DND-41 (cell line): Measurements from ENCODE around the gene DBNL.

Experiments used
- ATAC-seq: fragments of 200-7000 bp; cut with Tn5 transposase; 3 replicates; pipeline ENCODE4 v1.9.1; 2021; ENCODE audit warnings: low read depth; ENCODE audit not compliant: insufficient read depth
- DNase-seq: peaks from one replicate; pipeline ENCODE4 v3.0.0-alpha.2; 2020
- H2AFZ ChIP-seq: 2 replicates; pipeline ENCODE4 v1.6.0; 2012; ENCODE audit warnings: low read depth, low read length
- H3K27ac ChIP-seq: 2 replicates; pipeline ENCODE4 v1.5.1; 2012; ENCODE audit warnings: low read length, inconsistent platforms
- H3K27me3 ChIP-seq: fragments of 200-600 bp; sonication (generic); 2 replicates; pipeline ENCODE4 v1.6.0; 2012; ENCODE audit warnings: low read length, mild to moderate bottlenecking, inconsistent platforms; ENCODE audit not compliant: insufficient read depth, poor library complexity
- H3K36me3 ChIP-seq: 2 replicates; pipeline ENCODE4 v1.5.1; 2012; ENCODE audit warnings: low read length, inconsistent platforms; ENCODE audit not compliant: insufficient read depth
- H3K4me1 ChIP-seq: 2 replicates; pipeline ENCODE4 v1.5.1; 2012; ENCODE audit warnings: mild to moderate bottlenecking, low read length; ENCODE audit not compliant: insufficient read depth
- H3K4me2 ChIP-seq: 2 replicates; pipeline ENCODE4 v1.6.0; 2012; ENCODE audit warnings: mild to moderate bottlenecking, moderate library complexity, low read length, inconsistent platforms; ENCODE audit not compliant: insufficient read depth
- H3K4me3 ChIP-seq, 2 experiments: fragments of 200-600 bp in 1 of 2; shearing (Covaris generic) in 1 of 2; 2 replicates each; pipeline ENCODE4 v1.5.1; 2012 to 2016; ENCODE audit warnings: inconsistent platforms in 2 of 2, low read length in 2 of 2, mild to moderate bottlenecking in 2 of 2, low read depth in 1 of 2, moderate library complexity in 1 of 2
- H3K79me2 ChIP-seq: 2 replicates; pipeline ENCODE4 v1.6.0; 2012; ENCODE audit warnings: low read length, inconsistent platforms; ENCODE audit not compliant: insufficient read depth
- H3K9ac ChIP-seq: 2 replicates; pipeline ENCODE4 v1.6.0; 2012; ENCODE audit warnings: low read depth, mild to moderate bottlenecking, inconsistent platforms, low read length, moderate library complexity
- H3K9me3 ChIP-seq: 2 replicates; pipeline ENCODE4 v1.5.1; 2012; ENCODE audit warnings: low read length, moderate library complexity, mild to moderate bottlenecking, inconsistent platforms; ENCODE audit not compliant: insufficient read depth, severe bottlenecking
- H4K20me1 ChIP-seq: 2 replicates; pipeline ENCODE4 v1.6.0; 2012; ENCODE audit warnings: low read length; ENCODE audit not compliant: insufficient read depth
- CTCF ChIP-seq: IDR thresholded peaks from 2 replicates; pipeline ENCODE4 v1.5.1; 2012; ENCODE audit warnings: borderline replicate concordance, low read length, moderate library complexity, mild to moderate bottlenecking; ENCODE audit not compliant: poor library complexity, severe bottlenecking; ENCODE audit errors: extremely low read depth
- EZH2 ChIP-seq: IDR thresholded peaks from 3 replicates; pipeline ENCODE4 v1.6.1; 2012; ENCODE audit warnings: borderline replicate concordance, low read depth, mild to moderate bottlenecking, moderate library complexity, low read length, inconsistent platforms; ENCODE audit not compliant: severe bottlenecking

DBNL gene

GRCh38 chr7:44076101-44076895 is 31.8 kb downstream of the DBNL start:
- Histone ChIP-seq H3K4me1 (peaks cover 39% of the 10 kb centered on the region), H3K4me3 (no peak overlapping the region), H2AFZ (no peak overlapping the region), H3K27me3 (no peaks in the 10 kb centered on the region), H3K27ac (peak overlapping the region; percentile 18), H3K9ac (no peak overlapping the region), H3K4me2 (no peak overlapping the region), H3K79me2 (peaks cover 24% of the 10 kb centered on the region), H3K9me3 (no peaks in the 10 kb centered on the region), H3K36me3 (peaks cover 92% of the 10 kb centered on the region), H4K20me1 (peaks cover 14% of the 10 kb centered on the region; the same call in 1 of the 2 replicates)
- no peak for ATAC-seq
- TF ChIP-seq EZH2 (no peak), CTCF (no peak)
- no peak for DNase-seq

- H3K4me1 ChIP-seq: peaks cover 42% of the 10 kb centered on the region
- H3K4me2 ChIP-seq: no peak overlapping the region
- H2AFZ ChIP-seq: no peak overlapping the region
- H3K27me3 ChIP-seq: no peaks in the 10 kb centered on the region
- no peak for ATAC-seq
- peaks cover 14% of the 10 kb centered on the region; the same call in 1 of the 2 replicates for H4K20me1 ChIP-seq
- no peak for DNase-seq
- H3K27ac ChIP-seq: peak overlapping the region; percentile 15; the same call in 1 of the 2 replicates
- peaks cover 90% of the 10 kb centered on the region for H3K36me3 ChIP-seq
- no peaks in the 10 kb centered on the region for H3K9me3 ChIP-seq
- TF ChIP-seq CTCF (no peak), EZH2 (no peak)
- no peak overlapping the region for H3K4me3 ChIP-seq
- no peak overlapping the region for H3K9ac ChIP-seq
- H3K79me2 ChIP-seq: peaks cover 32% of the 10 kb centered on the region
These were observed 32.6 kb downstream of the DBNL start for GRCh38 chr7:44077061-44077460.

DNA sequence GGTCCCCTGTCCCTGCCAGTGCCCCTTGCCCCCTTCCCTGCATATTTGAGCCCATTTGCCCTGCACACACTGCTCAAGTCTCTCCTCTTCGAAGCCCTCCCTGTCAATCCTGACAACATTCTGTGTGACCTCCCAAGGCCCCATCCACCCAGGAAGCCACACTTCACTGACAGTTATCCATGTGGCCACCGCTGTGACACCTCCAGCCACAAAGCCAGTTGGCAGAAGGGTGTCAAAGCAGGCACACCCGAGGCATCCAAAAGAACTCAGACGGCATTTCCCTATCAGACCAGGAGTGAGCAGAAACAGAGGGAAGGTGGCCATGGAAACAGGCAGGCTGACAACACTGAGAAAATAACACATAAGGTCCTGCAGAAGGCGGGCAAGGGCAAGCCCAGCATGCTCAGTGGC is 33.2 kb downstream of the DBNL start:
- H3K9ac ChIP-seq: peak overlapping the region; percentile 19; the same call in 1 of the 2 replicates
- peak overlapping the region; percentile 59 for H3K27ac ChIP-seq
- no peaks in the 10 kb centered on the region for H3K9me3 ChIP-seq
- H3K27me3 ChIP-seq: no peaks in the 10 kb centered on the region
- peaks cover 42% of the 10 kb centered on the region for H3K4me1 ChIP-seq
- DNase-seq: peak; percentile 66
- H3K4me2 ChIP-seq: no peak overlapping the region
- peaks cover 84% of the 10 kb centered on the region for H3K36me3 ChIP-seq
- no peak for TF ChIP-seq EZH2
- TF ChIP-seq CTCF: no peak
- peaks cover 14% of the 10 kb centered on the region; the same call in 1 of the 2 replicates for H4K20me1 ChIP-seq
- peak; percentile 4 for ATAC-seq
- no peak overlapping the region for H2AFZ ChIP-seq
- H3K4me3 ChIP-seq: no peak overlapping the region
- peaks cover 33% of the 10 kb centered on the region for H3K79me2 ChIP-seq
